K562 (cell line): ENCODE measurements around the gene HOXD9. TPM values are rescaled to one million over a fixed set of nuclear protein-coding genes. Genes with fewer than 3 reads are reported as not detected.

Source experiments
- ATAC-seq: fragments of 200-7000 bp; cut with Tn5 transposase; 3 replicates; pipeline ENCODE4 v1.9.1; 2020; ENCODE audit warnings: moderate library complexity
- BruUV-seq: library from RNA; stranded (reverse); fragments of 400-500 nt; replicated peaks from 2 replicates; lab custom pipeline; 2021; lab: Mats Ljungman, UMichigan
- CTCF ChIA-PET: fragments of 300-600 bp; formaldehyde crosslinking; extraction: SDS; loops from one replicate; lab custom pipeline; 2021; ENCODE audit warnings: low intra/inter-chr PET ratio; lab: Yijun Ruan, JAX
- POLR2A ChIA-PET: fragments of 300-600, 350-650 bp; sonication (Branson Sonifier 250); formaldehyde crosslinking; extraction: SDS; loops from one replicate; lab custom pipeline; 2021; ENCODE audit warnings: antibody characterized with exemption, inconsistent platforms; lab: Yijun Ruan, JAX
- DNase-seq, 4 experiments: peaks; one replicate each; pipeline versions ENCODE4 v3.0.0 to v3.0.0-alpha.2; 2011 to 2018; ENCODE audit warnings: low spot score in 3 of 4, mixed read lengths in 3 of 4; ENCODE audit errors: extremely low read depth in 1 of 4
- FAIRE-seq: peaks from 2 replicates; lab custom pipeline; 2011; peaks lifted over from hg19 to GRCh38; lab: Jason Lieb, UNC
- H2AFZ ChIP-seq: 2 replicates; pipeline ENCODE4 v1.6.0; 2011; ENCODE audit warnings: low read depth, low read length, control low read depth, inconsistent platforms
- H3K27ac ChIP-seq: fragments of 200-600 bp; 3 replicates; pipeline ENCODE4 v1.8.0; 2011; ENCODE audit warnings: low read depth, mild to moderate bottlenecking, control low read depth, inconsistent platforms, low read length, moderate library complexity, mixed read lengths; ENCODE audit errors: extremely low read depth
- H3K27me3 ChIP-seq, 2 experiments: fragments of 300-600 bp in 1 of 2; 2 replicates in 1 of 2; 3 replicates in 1 of 2; pipeline versions ENCODE4 v1.6.0 to v1.8.0; 2011; ENCODE audit warnings: inconsistent platforms in 2 of 2, low read length in 2 of 2, mild to moderate bottlenecking in 1 of 2, mixed read lengths in 1 of 2, moderate library complexity in 1 of 2; ENCODE audit not compliant: control insufficient read depth in 2 of 2, insufficient read depth in 2 of 2
- H3K36me3 ChIP-seq: fragments of 300-600 bp; 3 replicates; pipeline ENCODE4 v1.8.0; 2011; ENCODE audit warnings: mild to moderate bottlenecking, low read length, inconsistent platforms; ENCODE audit not compliant: control insufficient read depth, insufficient read depth
- H3K4me1 ChIP-seq, 2 experiments: fragments of 200-600 bp in 1 of 2; replicated peaks in 1 of 2; 2 replicates in 1 of 2; 3 replicates in 1 of 2; pipeline versions ENCODE4 v1.5.1 to v1.8.0; 2011; ENCODE audit warnings: inconsistent platforms in 2 of 2, low read length in 2 of 2, mild to moderate bottlenecking in 1 of 2, mixed read lengths in 1 of 2, moderate library complexity in 1 of 2; ENCODE audit not compliant: control insufficient read depth in 2 of 2, insufficient read depth in 2 of 2
- H3K4me2 ChIP-seq: 2 replicates; pipeline ENCODE4 v1.6.1; 2011; ENCODE audit warnings: low read length, control low read depth, inconsistent platforms, mixed read lengths; ENCODE audit not compliant: insufficient read depth
- H3K4me3 ChIP-seq: fragments of 200-600 bp; sonication (generic), shearing (Covaris generic); 2 replicates; pipeline ENCODE4 v1.5.1; 2016; ENCODE audit warnings: control low read depth, inconsistent platforms
- H3K79me2 ChIP-seq: fragments of 200-600 bp; 3 replicates; pipeline ENCODE4 v1.8.0; 2011; ENCODE audit warnings: low read length, inconsistent platforms; ENCODE audit not compliant: control insufficient read depth, insufficient read depth
- H3K9ac ChIP-seq, 2 experiments: 2 replicates each; pipeline versions ENCODE4 v1.6.0 to v1.6.1; 2011; ENCODE audit warnings: low read depth in 2 of 2, low read length in 2 of 2, control low read depth in 1 of 2, inconsistent platforms in 1 of 2, mild to moderate bottlenecking in 1 of 2, mixed read lengths in 1 of 2; ENCODE audit not compliant: insufficient read depth in 1 of 2
- H3K9me1 ChIP-seq: one replicate; pipeline ENCODE4 v1.6.0; 2011; ENCODE audit warnings: inconsistent platforms, mild to moderate bottlenecking, low read length, moderate library complexity; ENCODE audit not compliant: control insufficient read depth, insufficient read depth
- H3K9me3 ChIP-seq: replicated peaks from 2 replicates; pipeline ENCODE4 v1.5.1; 2011; ENCODE audit warnings: low read depth, low read length, inconsistent platforms; ENCODE audit not compliant: control insufficient read depth, insufficient read depth
- H4K20me1 ChIP-seq: replicated peaks from 2 replicates; pipeline ENCODE4 v1.6.1; 2011; ENCODE audit warnings: low read length, inconsistent platforms, mixed read lengths; ENCODE audit not compliant: control insufficient read depth, insufficient read depth
- CBX2 ChIP-seq: fragments of 200-600 bp; sonication (generic); IDR thresholded peaks from one replicate; pipeline ENCODE4 v1.6.1; 2012; ENCODE audit warnings: mild to moderate bottlenecking, low read length, inconsistent platforms; ENCODE audit not compliant: insufficient read depth, poor library complexity, severe bottlenecking
- CBX8 ChIP-seq: fragments of 200-600 bp; sonication (generic); IDR thresholded peaks from 2 replicates; pipeline ENCODE4 v1.6.1; 2012; ENCODE audit warnings: borderline replicate concordance, mixed run types, low read depth, mild to moderate bottlenecking, moderate library complexity, mixed read lengths, low read length, control low read depth, inconsistent platforms; ENCODE audit not compliant: poor library complexity, severe bottlenecking; ENCODE audit errors: extremely low read depth
- CREB1 ChIP-seq, 2 experiments: sonication (generic) in 1 of 2; formaldehyde crosslinking in 1 of 2; IDR thresholded peaks; 2 replicates each; pipeline versions ENCODE4 v1.6.1 to v1.8.0; 2012 to 2022; ENCODE audit warnings: inconsistent platforms in 1 of 2, mild to moderate bottlenecking in 1 of 2, missing genetic modification reagents in 1 of 2, moderate library complexity in 1 of 2
- ETV1 ChIP-seq: fragments of 450-650 bp; conservative IDR thresholded peaks from 2 replicates; pipeline ENCODE4 v1.6.1; 2016; ENCODE audit warnings: missing genetic modification characterization, control low read depth, low read depth, missing compliant biosample characterization
- IFI16 ChIP-seq: fragments of 250-450 bp; sonication (Bioruptor Pico); IDR thresholded peaks from 2 replicates; pipeline ENCODE4 v2.1.2; 2022; ENCODE audit warnings: mild to moderate bottlenecking, inconsistent platforms
- PCBP1 ChIP-seq: fragments of 200-400 bp; formaldehyde crosslinking; IDR thresholded peaks from 2 replicates; pipeline ENCODE4 v1.6.1; 2018; ENCODE audit warnings: mild to moderate bottlenecking, low read depth, low read length; ENCODE audit not compliant: poor library complexity, severe bottlenecking
- RCOR1 ChIP-seq, 2 experiments: IDR thresholded peaks; 2 replicates each; pipeline ENCODE4 v1.6.1; 2012; ENCODE audit warnings: low read depth in 2 of 2, low read length in 2 of 2, borderline replicate concordance in 1 of 2, improper control_type of control experiment in 1 of 2
- REST ChIP-seq, 2 experiments: fragments of 450-650 bp; formaldehyde crosslinking in 1 of 2; IDR thresholded peaks; 2 replicates each; pipeline versions ENCODE4 v1.4.0 to v1.6.1; 2014 to 2020; ENCODE audit warnings: mild to moderate bottlenecking in 2 of 2, borderline replicate concordance in 1 of 2, low read depth in 1 of 2
- RNF2 ChIP-seq: sonication (generic); IDR thresholded peaks from 2 replicates; pipeline ENCODE4 v1.6.1; 2016
- TBP ChIP-seq: optimal IDR thresholded peaks from 2 replicates; pipeline ENCODE3; 2011; ENCODE audit warnings: low read depth, low read length, improper control_type of control experiment
- ZNF165 ChIP-seq: fragments of 250-450 bp; sonication (Bioruptor Pico); IDR thresholded peaks from 2 replicates; pipeline ENCODE4 v1.4.0; 2020; ENCODE audit warnings: borderline replicate concordance
- WGBS: fragments of 100-300 bp; shearing (Covaris generic); methylation state at CpG from one replicate; pipeline ENCODE4 v1.1.6; 2016; ENCODE audit warnings: low coverage, mixed read lengths; ENCODE audit not compliant: insufficient coverage; ENCODE audit errors: missing lambda C conversion rate; 5-methylcytosine and 5-hydroxymethylcytosine counted together
- in situ Hi-C: fragments of 300-500 bp; cut with MboI; formaldehyde crosslinking; loops from 4 replicates; pipeline ENCODE4 v1.15.0; 2018; ENCODE audit warnings: inconsistent platforms, mixed read lengths
- intact Hi-C: fragments of 100-400 bp; cut with micrococcal nuclease; formaldehyde crosslinking; loops from 2 replicates; pipeline ENCODE4 v1.14.2; 2022
- polyA plus RNA-seq, 8 experiments: library from polyadenylated mRNA; depleted of rRNA in 4 of 8; stranded (reverse) in 5 of 8; unstranded in 3 of 8; fragments of >200 nt; fragmentation: Nextera tagmentation in 2 of 8; fragmentation: Illumina TruSeq in 1 of 8; extraction: Ambion mirVana in 2 of 8; extraction: Trizol in 1 of 8; gene quantifications; 2 replicates each; pipeline versions ENCODE4 v1.2.1 to v1.2.3, GENCODE V29; 2011 to 2014; ENCODE audit warnings: inconsistent platforms in 1 of 8, missing spikeins in 1 of 8
- total RNA-seq, 7 experiments: library from RNA; depleted of rRNA in 6 of 7; stranded (reverse); fragments of >200 nt in 6 of 7; fragmentation: Illumina TruSeq in 2 of 7; extraction: Trizol in 2 of 7; gene quantifications; 2 replicates each; pipeline versions ENCODE4 v1.2.1 to v1.2.3, GENCODE V29; 2011 to 2021; ENCODE audit warnings: low replicate concordance in 1 of 7

HOXD9 gene
- total and polyA plus RNA-seq, 9 of the 15 experiments (the other 6 are each of a cell fraction or from before 2014, with no cell fraction given) = not detected

- Histone ChIP-seq H4K20me1 (0 out of 2 replicates have a peak, but pooled peaks cover 8% of the 10 kb centered on the region), H3K9ac (no peak overlapping the region), H3K4me1 (peaks cover 0 to 22% of the 10 kb centered on the region in 2 experiments; a peak in 2 of 5 replicates), H3K4me2 (no peak overlapping the region), H3K79me2 (no peaks in the 10 kb centered on the region), H3K9me3 (no peaks in the 10 kb centered on the region), H3K36me3 (no peaks in the 10 kb centered on the region), H2AFZ (no peak overlapping the region), H3K27me3 (peaks cover 58 to 69% of the 10 kb centered on the region in 2 experiments), H3K9me1 (no peaks in the 10 kb centered on the region), H3K27ac (no peak overlapping the region), H3K4me3 (no peak overlapping the region)
- 24% methylated on average over 49 of the region's 49 CpGs for WGBS
- POLR2A ChIA-PET = interaction anchor here (0.7 kb wide), 1 partner anchor 301 kb away, joined by 3 read pairs; no protein-coding TSS in a partner anchor
- CTCF ChIA-PET = interaction anchor here (0.6 to 2.5 kb wide), 5 partner anchors 524 to 1033 kb away, joined by 3 to 18 read pairs (median 5); no protein-coding TSS in a partner anchor
- intact Hi-C loops (loop anchor here (5.0 kb wide), 2 partner anchors 424 to 684 kb away; no protein-coding TSS in a partner anchor), in situ Hi-C loops (loop anchor here (5.0 to 25.0 kb wide), 4 partner anchors 509 to 1634 kb away; no protein-coding TSS in a partner anchor)
- FAIRE-seq (no peak), DNase-seq (no peak), ATAC-seq (no peak)
- BruUV-seq = no TSS peak
- TF ChIP-seq IFI16 (CRISPR knock-in tag) = no peak
- no peak for TF ChIP-seq RCOR1 (IDR thresholded peaks at IDR 0.05; ENCODE audit: borderline replicate concordance in 1 of 2, low read depth in 2 of 2, low read length in 2 of 2)
- TF ChIP-seq PCBP1 = no peak
- peak; percentile 62 for TF ChIP-seq CBX2
- TF ChIP-seq REST (IDR thresholded peaks at IDR 0.05; ENCODE audit: borderline replicate concordance) = peak; percentile 8; the same call in 1 of the 2 replicates
- TF ChIP-seq REST (CRISPR knock-in tag; IDR thresholded peaks at IDR 0.05; ENCODE audit: low read depth) = no peak
- no peak for TF ChIP-seq ETV1 (tag)
- no peak for TF ChIP-seq CREB1 (IDR thresholded peaks at IDR 0.05)
- no peak for TF ChIP-seq CREB1 (CRISPR knock-in tag; IDR thresholded peaks at IDR 0.05)
- TF ChIP-seq CBX8 = peak; percentile 0
- no peak for TF ChIP-seq ZNF165 (CRISPR knock-in tag)
- no peak for TF ChIP-seq TBP
- TF ChIP-seq RNF2 = 0 out of 2 replicates have a peak, but pooled peaks have one; percentile 16
Measured at GRCh38 chr2:176128172-176128981, 5.9 kb downstream of the HOXD9 start.
